ENCODE data around the gene B4GAT1. TPM values are rescaled to one million over a fixed set of nuclear protein-coding genes. Genes with fewer than 3 reads are reported as not detected.
A peak's percentile ranks its signal among the peaks of the same experiment; 100 is the strongest.
"Not testable (repeated sequence)": the region's sequence is repeated elsewhere in the genome, so short reads cannot be mapped to it uniquely, and the experiment has no call there.

Gene B4GAT1
- total and polyA plus RNA-seq, 5 donors = 43.9 to 67.1 (median 60.2) TPM

GRCh38 chr11:66362481-66363147 lies 15.2 kb upstream of the B4GAT1 start:
- WGBS = 84% methylated on average over 9 of the region's 9 CpGs
- no peaks in the 10 kb centered on the region for H3K4me1 ChIP-seq (ENCODE audit: control insufficient read depth, insufficient read depth, low read length)
- H3K4me3 ChIP-seq (ENCODE audit: low read length) = no peak overlapping the region
- DNase-seq (no peak), ATAC-seq (no peak)
- intact Hi-C loops (cut with DNase I) = no loop called here
- H3K9me3 ChIP-seq (ENCODE audit: control insufficient read depth, low read length) = no peaks in the 10 kb centered on the region
- H3K27ac ChIP-seq (ENCODE audit: low read length) = no peak overlapping the region
- H3K27me3 ChIP-seq (ENCODE audit: control insufficient read depth, insufficient read depth) = no peaks in the 10 kb centered on the region

GRCh38 chr11:66361502-66361941 lies 14.1 kb upstream of the B4GAT1 start:
- ATAC-seq (no peak), DNase-seq (no peak)
- Histone ChIP-seq H3K9me3 (ENCODE audit: control insufficient read depth, low read length) (no peaks in the 10 kb centered on the region), H3K4me1 (ENCODE audit: control insufficient read depth, insufficient read depth, low read length) (no peaks in the 10 kb centered on the region), H3K27ac (ENCODE audit: low read length) (no peak overlapping the region), H3K27me3 (ENCODE audit: control insufficient read depth, insufficient read depth) (no peaks in the 10 kb centered on the region), H3K4me3 (ENCODE audit: low read length) (no peak overlapping the region)
- intact Hi-C loops (cut with DNase I) = no loop called here
- 74% methylated on average over 6 of the region's 6 CpGs for WGBS

GRCh38 chr11:66360406-66361073 lies 13.1 kb upstream of the B4GAT1 start:
- no peaks in the 10 kb centered on the region for H3K9me3 ChIP-seq (ENCODE audit: control insufficient read depth, low read length)
- no peaks in the 10 kb centered on the region for H3K27me3 ChIP-seq (ENCODE audit: control insufficient read depth, insufficient read depth)
- DNase-seq (no peak), ATAC-seq (peak in 1 of 2 donors; percentile 7)
- intact Hi-C loops (cut with DNase I) = no loop called here
- H3K4me1 ChIP-seq (ENCODE audit: control insufficient read depth, insufficient read depth, low read length) = no peaks in the 10 kb centered on the region
- 90% methylated on average over 15 of the region's 15 CpGs for WGBS
- no peak overlapping the region for H3K4me3 ChIP-seq (ENCODE audit: low read length)
- H3K27ac ChIP-seq (ENCODE audit: low read length) = no peak overlapping the region

GRCh38 chr11:66359662-66360087 lies 12.2 kb upstream of the B4GAT1 start:
- Histone ChIP-seq H3K4me1 (ENCODE audit: control insufficient read depth, insufficient read depth, low read length) (no peaks in the 10 kb centered on the region), H3K27ac (ENCODE audit: low read length) (no peak overlapping the region), H3K9me3 (ENCODE audit: control insufficient read depth, low read length) (no peaks in the 10 kb centered on the region), H3K27me3 (ENCODE audit: control insufficient read depth, insufficient read depth) (no peaks in the 10 kb centered on the region), H3K4me3 (ENCODE audit: low read length) (no peak overlapping the region)
- WGBS = 64% methylated on average over 3 of the region's 3 CpGs
- ATAC-seq (no peak), DNase-seq (no peak)
- intact Hi-C loops (cut with DNase I) = no loop called here

- intact Hi-C loops (cut with DNase I); H3K4me3 ChIP-seq (ENCODE audit: low read length); H3K4me1 ChIP-seq (ENCODE audit: control insufficient read depth, insufficient read depth, low read length); H3K27ac ChIP-seq (ENCODE audit: low read length); H3K27me3 ChIP-seq (ENCODE audit: control insufficient read depth, insufficient read depth); H3K9me3 ChIP-seq (ENCODE audit: control insufficient read depth, low read length); ATAC-seq: not testable (repeated sequence)
- DNase-seq = peak in 1 of 3 donors; percentile 2
- 90% methylated on average over 8 of the region's 8 CpGs for WGBS
These were observed 3.3 kb upstream of the B4GAT1 start for GRCh38 chr11:66350560-66351235.

- Histone ChIP-seq H3K4me1 (ENCODE audit: control insufficient read depth, insufficient read depth, low read length) (peaks cover 9% of the 10 kb centered on the region), H3K27me3 (ENCODE audit: control insufficient read depth, insufficient read depth) (no peaks in the 10 kb centered on the region), H3K9me3 (ENCODE audit: control insufficient read depth, low read length) (no peaks in the 10 kb centered on the region), H3K4me3 (ENCODE audit: low read length) (no peak overlapping the region), H3K27ac (ENCODE audit: low read length) (no peak overlapping the region)
- WGBS = 57% methylated on average over 2 of the region's 2 CpGs
- DNase-seq = no peak
- intact Hi-C loops (cut with DNase I) = no loop called here
- no peak for ATAC-seq
These were observed 1.6 kb upstream of the B4GAT1 start for GRCh38 chr11:66349084-66349386.

- Histone ChIP-seq H3K9me3 (ENCODE audit: control insufficient read depth, low read length) (no peaks in the 10 kb centered on the region), H3K4me1 (ENCODE audit: control insufficient read depth, insufficient read depth, low read length) (peaks cover 9% of the 10 kb centered on the region), H3K27me3 (ENCODE audit: control insufficient read depth, insufficient read depth) (no peaks in the 10 kb centered on the region), H3K27ac (ENCODE audit: low read length) (peak overlapping the region; percentile 53), H3K4me3 (ENCODE audit: low read length) (peak overlapping the region; percentile 46)
- peak; percentile 22 to 72 (median 61) for DNase-seq
- intact Hi-C loops (cut with DNase I) = no loop called here
- peak; percentile 1 to 3 for ATAC-seq
- 30% methylated on average over 68 of the region's 68 CpGs for WGBS
These were observed 679 bp downstream of the B4GAT1 start for GRCh38 chr11:66346476-66347424.

GRCh38 chr11:66345316-66345649 lies 2.1 kb downstream of the B4GAT1 start:
- peak overlapping the region; percentile 81 for H3K27ac ChIP-seq (ENCODE audit: low read length)
- no peaks in the 10 kb centered on the region for H3K27me3 ChIP-seq (ENCODE audit: control insufficient read depth, insufficient read depth)
- H3K4me3 ChIP-seq (ENCODE audit: low read length) = peak overlapping the region; percentile 81
- intact Hi-C loops (cut with DNase I) = no loop called here
- no peaks in the 10 kb centered on the region for H3K9me3 ChIP-seq (ENCODE audit: control insufficient read depth, low read length)
- peaks cover 9% of the 10 kb centered on the region for H3K4me1 ChIP-seq (ENCODE audit: control insufficient read depth, insufficient read depth, low read length)
- ATAC-seq = no peak
- 5% methylated on average over 7 of the region's 7 CpGs for WGBS
- DNase-seq = no peak

- Histone ChIP-seq H3K27me3 (ENCODE audit: control insufficient read depth, insufficient read depth) (no peaks in the 10 kb centered on the region), H3K9me3 (ENCODE audit: control insufficient read depth, low read length) (no peaks in the 10 kb centered on the region), H3K4me3 (ENCODE audit: low read length) (peak within 1 kb of the TSS; percentile 81), H3K4me1 (ENCODE audit: control insufficient read depth, insufficient read depth, low read length) (peaks cover 9% of the 10 kb centered on the region), H3K27ac (ENCODE audit: low read length) (peak within 1 kb of the TSS; percentile 81)
- WGBS = under 1% methylated on average over 59 of the region's 59 CpGs
- intact Hi-C loops (cut with DNase I) = no loop called here
- ATAC-seq (peak; percentile 91), DNase-seq (peak; percentile 99 to 100 (median 99))
These were observed 2.7 kb downstream of the B4GAT1 start, which contains the start of gene BRMS1 for GRCh38 chr11:66344550-66345315. Gene BRMS1, minus strand, starts transcription at chr11:66345104. Its CDS starts 2,870 bp downstream, at chr11:66342234.

- H3K4me3 ChIP-seq (ENCODE audit: low read length) = no peak overlapping the region
- intact Hi-C loops (cut with DNase I) = no loop called here
- peaks cover 9% of the 10 kb centered on the region for H3K4me1 ChIP-seq (ENCODE audit: control insufficient read depth, insufficient read depth, low read length)
- H3K9me3 ChIP-seq (ENCODE audit: control insufficient read depth, low read length) = no peaks in the 10 kb centered on the region
- no peak for ATAC-seq
- peak in 1 of 3 donors; percentile 27 for DNase-seq
- H3K27ac ChIP-seq (ENCODE audit: low read length) = no peak overlapping the region
- 92% methylated on average over 8 of the region's 8 CpGs for WGBS
- no peaks in the 10 kb centered on the region for H3K27me3 ChIP-seq (ENCODE audit: control insufficient read depth, insufficient read depth)
These were observed 4.3 kb downstream of the B4GAT1 start for GRCh38 chr11:66343176-66343575.
